Measurements from ENCODE around the gene MTMR3. TPM values are rescaled to one million over a fixed set of nuclear protein-coding genes. Genes with fewer than 3 reads are reported as not detected.

MTMR3 gene
- total RNA-seq, 1 donor from 2014 or later = 41.0 TPM

GRCh38 chr22:30077279-30077880 is 194.4 kb downstream of the MTMR3 start:
- DNase-seq (ENCODE audit: low read depth) = no peak
- Histone ChIP-seq H3K9ac (ENCODE audit: low read length) (no peak overlapping the region), H2AFZ (ENCODE audit: low read depth, low read length) (no peak overlapping the region), H3K4me1 (ENCODE audit: insufficient read depth, low read length) (peaks cover 5% of the 10 kb centered on the region), H3K9me3 (ENCODE audit: insufficient read depth, low read depth, low read length) (no peaks in the 10 kb centered on the region), H3K4me3 (ENCODE audit: insufficient read depth, low read depth, low read length) (no peak overlapping the region), H3K4me2 (ENCODE audit: low read length) (no peak overlapping the region), H3K27me3 (ENCODE audit: insufficient read depth, low read length) (peaks cover 23% of the 10 kb centered on the region), H3K27ac (ENCODE audit: low read depth, low read length) (no peak overlapping the region), H4K20me1 (ENCODE audit: insufficient read depth, low read length) (no peaks in the 10 kb centered on the region), H3K79me2 (ENCODE audit: insufficient read depth, low read length) (no peaks in the 10 kb centered on the region), H3K36me3 (ENCODE audit: insufficient read depth, low read length) (no peaks in the 10 kb centered on the region)
- Mint-ChIP-seq H3K9me3 (ENCODE audit: unreplicated experiment) (no peaks in the 10 kb centered on the region), H3K4me1 (ENCODE audit: low read depth, unreplicated experiment) (no peaks in the 10 kb centered on the region), H3K27me3 (ENCODE audit: low read depth, unreplicated experiment) (peaks cover 31% of the 10 kb centered on the region), H3K27ac (ENCODE audit: unreplicated experiment) (no peak overlapping the region), H3K4me3 (ENCODE audit: unreplicated experiment) (no peak overlapping the region), H3K36me3 (ENCODE audit: low read depth, unreplicated experiment) (no peaks in the 10 kb centered on the region)
- TF ChIP-seq CTCF (IDR thresholded peaks at IDR 0.05; ENCODE audit: insufficient read depth, low read depth, low read length) (no peak), EZH2 (IDR thresholded peaks at IDR 0.05; ENCODE audit: insufficient read depth, low read length) (no peak)
- FAIRE-seq = no peak

GRCh38 chr22:30078320-30079311 is 195.6 kb downstream of the MTMR3 start:
- Histone ChIP-seq H3K4me2 (ENCODE audit: low read length) (no peak overlapping the region), H3K27ac (ENCODE audit: low read depth, low read length) (no peak overlapping the region), H3K9me3 (ENCODE audit: insufficient read depth, low read depth, low read length) (no peaks in the 10 kb centered on the region), H3K9ac (ENCODE audit: low read length) (no peak overlapping the region), H3K36me3 (ENCODE audit: insufficient read depth, low read length) (no peaks in the 10 kb centered on the region), H4K20me1 (ENCODE audit: insufficient read depth, low read length) (no peaks in the 10 kb centered on the region), H2AFZ (ENCODE audit: low read depth, low read length) (no peak overlapping the region), H3K4me3 (ENCODE audit: insufficient read depth, low read depth, low read length) (no peak overlapping the region), H3K27me3 (ENCODE audit: insufficient read depth, low read length) (peaks cover 23% of the 10 kb centered on the region), H3K4me1 (ENCODE audit: insufficient read depth, low read length) (peaks cover 5% of the 10 kb centered on the region), H3K79me2 (ENCODE audit: insufficient read depth, low read length) (no peaks in the 10 kb centered on the region)
- FAIRE-seq (no peak), DNase-seq (ENCODE audit: low read depth) (no peak)
- H3K4me1 Mint-ChIP-seq (ENCODE audit: low read depth, unreplicated experiment) = no peaks in the 10 kb centered on the region
- peaks cover 27% of the 10 kb centered on the region for H3K27me3 Mint-ChIP-seq (ENCODE audit: low read depth, unreplicated experiment)
- H3K9me3 Mint-ChIP-seq (ENCODE audit: unreplicated experiment) = no peaks in the 10 kb centered on the region
- H3K4me3 Mint-ChIP-seq (ENCODE audit: unreplicated experiment) = peak overlapping the region; percentile 3
- TF ChIP-seq EZH2 (IDR thresholded peaks at IDR 0.05; ENCODE audit: insufficient read depth, low read length) (no peak), CTCF (IDR thresholded peaks at IDR 0.05; ENCODE audit: insufficient read depth, low read depth, low read length) (no peak)
- H3K36me3 Mint-ChIP-seq (ENCODE audit: low read depth, unreplicated experiment) = no peaks in the 10 kb centered on the region
- no peak overlapping the region for H3K27ac Mint-ChIP-seq (ENCODE audit: unreplicated experiment)
